Endothelial cell of hepatic sinusoid (primary cell): ENCODE data around the gene PRG2.

Experiments used
- in situ Hi-C: cut with HindIII; loops from 2 replicates; pipeline ENCODE4 v1.10.0; 2017; ENCODE audit warnings: low sequenced_read_pairs

Gene PRG2, protein sequence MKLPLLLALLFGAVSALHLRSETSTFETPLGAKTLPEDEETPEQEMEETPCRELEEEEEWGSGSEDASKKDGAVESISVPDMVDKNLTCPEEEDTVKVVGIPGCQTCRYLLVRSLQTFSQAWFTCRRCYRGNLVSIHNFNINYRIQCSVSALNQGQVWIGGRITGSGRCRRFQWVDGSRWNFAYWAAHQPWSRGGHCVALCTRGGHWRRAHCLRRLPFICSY

DNA sequence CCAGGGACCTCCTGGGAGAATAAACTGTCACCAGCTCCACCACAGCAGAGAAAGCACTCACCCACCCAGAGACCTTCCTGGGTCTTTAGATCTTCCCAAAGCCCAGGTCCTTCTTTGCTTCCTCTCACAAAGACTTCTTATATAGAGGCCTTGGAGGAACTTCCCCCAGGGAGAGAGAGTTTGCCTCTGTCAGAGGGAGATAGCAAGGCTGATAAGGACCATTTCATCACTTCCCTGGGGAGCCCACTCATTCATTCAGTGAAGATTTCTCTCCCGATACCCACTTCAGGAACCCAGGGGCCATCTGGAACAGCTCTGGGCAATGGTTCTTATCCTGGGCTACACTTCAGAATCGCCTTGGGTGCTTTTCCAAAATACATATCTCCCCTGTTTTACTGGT is at the start of gene PRG2:
PRG2 (minus strand) TSS at position 116 of the 400 bp plus-strand sequence. CDS start 706 bp downstream, outside the sequence.
- in situ Hi-C loops: no loop called here

DNA sequence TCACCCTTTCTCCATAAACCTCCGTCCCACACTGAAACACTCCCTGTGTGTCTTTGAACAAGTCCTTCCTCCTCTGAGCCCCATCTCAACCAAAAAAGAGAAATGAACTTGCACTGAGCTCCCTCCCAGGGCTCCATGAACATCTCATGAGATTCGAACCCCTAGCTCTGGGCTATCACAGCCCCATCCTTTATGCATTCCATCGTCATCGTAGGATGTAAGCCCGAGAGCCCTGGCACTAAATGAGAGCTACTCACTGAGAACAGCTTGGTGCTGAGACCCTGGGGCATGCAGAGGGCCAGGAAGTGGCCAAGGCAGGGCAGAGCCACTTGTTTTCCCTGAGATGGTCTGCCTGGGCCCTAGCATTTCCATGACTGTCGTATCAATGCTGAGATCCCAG is 49.3 kb upstream of the PRG2 start:
- in situ Hi-C loops: no loop called here

DNA sequence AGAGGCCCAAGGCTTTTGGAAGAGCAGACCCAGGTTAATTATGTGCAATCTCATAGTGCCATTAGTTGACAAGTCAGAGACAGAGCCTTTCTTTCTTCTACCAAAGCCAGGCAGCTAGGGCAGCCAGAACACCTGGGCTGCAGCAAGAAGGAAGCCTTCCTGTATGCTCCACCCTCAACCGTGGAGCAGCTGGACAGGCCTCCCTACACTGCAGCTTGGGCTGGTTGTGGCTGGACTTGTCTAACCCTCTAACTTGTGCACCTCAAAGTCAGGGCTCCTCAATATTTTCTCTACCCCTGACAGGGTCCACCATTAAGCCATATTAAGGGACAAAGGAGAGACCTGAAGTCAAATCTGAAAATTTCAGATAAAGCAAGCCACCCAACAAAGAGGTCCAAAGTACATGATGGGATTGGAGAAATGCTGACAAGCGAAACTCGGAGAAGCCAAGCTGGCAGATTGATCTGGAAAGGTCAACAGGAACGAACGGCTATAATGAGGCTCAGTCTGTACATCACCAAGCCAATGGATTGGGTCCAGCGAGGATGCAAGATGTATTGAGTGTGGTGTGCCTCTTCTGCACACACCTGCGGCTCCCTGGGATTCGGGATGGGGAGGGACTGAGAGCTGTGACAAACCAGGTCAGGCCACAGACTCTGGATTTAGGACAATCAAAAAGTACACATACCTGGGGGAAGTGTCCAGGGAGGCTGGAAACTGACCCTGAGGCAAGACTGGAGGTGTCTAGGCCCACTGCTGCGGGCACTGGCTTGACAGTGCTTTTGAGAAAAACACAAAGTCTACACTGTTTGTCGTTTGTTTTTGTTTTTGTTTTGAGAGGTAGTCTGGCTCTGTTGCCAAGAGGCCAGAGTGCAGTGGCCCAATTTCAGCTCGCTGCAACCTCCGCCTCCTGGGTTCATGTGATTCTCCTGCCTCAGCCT is 48.2 kb upstream of the PRG2 start:
- in situ Hi-C loops: no loop called here

DNA sequence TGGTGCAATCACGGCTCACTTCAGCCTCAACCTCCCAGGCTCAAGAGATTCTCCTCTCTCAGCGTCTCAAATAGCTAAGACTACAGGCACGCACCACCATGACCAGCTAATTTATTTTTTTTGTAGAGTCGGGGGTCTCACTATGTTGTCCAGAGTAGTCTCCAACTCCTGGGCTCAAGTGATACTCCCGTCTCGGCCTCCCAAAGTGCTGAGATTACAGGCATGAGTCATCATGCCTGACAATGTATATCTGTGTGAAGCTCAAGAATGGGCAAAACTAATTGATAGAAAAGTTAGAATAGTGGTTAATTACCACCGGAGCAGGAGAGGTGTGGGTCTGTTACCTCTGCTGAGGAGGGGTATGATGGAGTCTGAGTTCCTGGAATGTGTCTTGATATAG is 45.6 kb upstream of the PRG2 start:
- in situ Hi-C loops: no loop called here

DNA sequence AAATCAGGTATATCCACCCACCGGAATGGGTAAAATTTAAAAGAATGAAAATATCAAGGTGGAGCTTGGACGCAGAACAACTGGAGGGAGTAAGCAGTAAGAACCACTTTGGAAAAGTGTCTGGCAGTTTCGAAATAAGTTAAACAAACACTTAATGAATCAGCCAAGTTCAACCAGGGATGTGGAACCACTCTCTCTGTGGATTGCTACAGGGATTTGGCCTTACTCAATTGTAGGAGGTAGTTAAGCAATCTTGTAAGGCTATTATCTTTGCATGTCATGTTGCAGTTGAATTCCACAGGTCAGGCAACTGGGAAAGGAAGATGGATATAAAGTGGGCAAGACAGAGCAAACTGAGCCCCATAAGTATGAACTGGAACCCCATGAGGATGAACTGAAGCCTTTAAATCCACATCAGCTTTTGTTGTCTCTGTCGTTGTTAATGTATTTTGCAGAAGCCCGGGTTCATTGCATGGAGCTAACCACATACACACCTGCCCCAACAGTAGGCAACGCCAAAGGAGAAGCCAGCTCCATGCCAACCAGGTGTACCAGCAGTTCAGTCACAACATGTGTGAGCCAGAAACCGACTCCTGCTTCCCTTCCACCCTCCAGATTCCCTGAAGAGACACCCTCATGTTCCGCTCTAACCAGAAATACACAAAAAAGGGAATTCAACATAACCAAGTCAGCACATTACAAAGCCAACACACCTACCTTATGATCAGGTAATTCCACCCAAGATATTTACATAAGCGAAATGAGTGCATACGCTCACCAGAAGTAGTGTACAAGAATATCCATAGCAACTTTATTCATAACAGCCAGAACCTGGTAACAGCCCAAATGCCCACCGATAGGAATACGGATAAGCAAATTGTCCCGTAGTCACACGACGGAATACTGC is 44.4 kb upstream of the PRG2 start:
- in situ Hi-C loops: loop anchor here (5.0 kb wide), 1 partner anchor 47 kb away; no protein-coding TSS in a partner anchor

DNA sequence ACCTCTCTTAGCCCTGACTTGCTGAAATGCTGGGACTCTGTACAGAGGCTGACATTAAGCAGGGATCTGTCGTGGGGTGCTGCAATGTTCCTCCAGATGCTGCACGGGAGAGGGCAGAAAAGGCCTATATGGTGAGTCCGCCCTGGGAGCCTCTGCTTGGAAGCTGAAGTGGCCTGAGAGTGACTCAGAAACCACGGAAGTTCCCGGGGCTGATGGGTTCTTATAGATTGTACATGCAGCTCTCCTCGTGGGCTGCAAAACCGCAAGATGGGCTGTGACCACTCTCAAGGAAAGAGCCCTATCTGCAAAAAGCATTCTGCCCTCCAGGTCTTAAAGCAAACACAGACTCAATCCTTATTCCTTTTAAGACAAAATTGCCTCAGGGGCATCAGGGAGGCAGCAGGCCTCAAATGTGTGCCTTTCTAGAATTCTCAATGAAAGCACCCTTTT is 42.3 kb upstream of the PRG2 start:
- in situ Hi-C loops: loop anchor here (5.0 kb wide), 1 partner anchor 50 kb away; no protein-coding TSS in a partner anchor

DNA sequence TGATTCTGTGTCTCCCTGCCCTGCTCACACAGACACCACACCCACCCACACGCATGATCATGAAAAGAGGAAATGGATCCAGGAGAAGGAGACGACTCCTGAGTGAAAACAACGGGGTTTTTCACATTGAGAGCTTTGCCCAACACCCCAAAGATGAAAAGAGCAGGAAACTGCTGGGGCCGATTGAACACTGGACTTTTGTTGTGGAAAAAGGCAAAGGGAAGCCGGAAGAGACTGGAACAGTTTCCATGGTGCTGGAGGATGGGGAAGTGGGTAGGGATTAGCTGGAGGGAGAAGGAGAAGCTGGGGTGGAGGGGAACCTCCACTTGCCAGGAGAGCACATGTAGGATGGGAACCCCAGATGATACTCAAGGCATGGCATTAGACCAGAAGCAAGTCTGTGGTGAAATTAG is 41.7 kb upstream of the PRG2 start:
- in situ Hi-C loops: loop anchor here (5.0 kb wide), 1 partner anchor 50 kb away; no protein-coding TSS in a partner anchor

DNA sequence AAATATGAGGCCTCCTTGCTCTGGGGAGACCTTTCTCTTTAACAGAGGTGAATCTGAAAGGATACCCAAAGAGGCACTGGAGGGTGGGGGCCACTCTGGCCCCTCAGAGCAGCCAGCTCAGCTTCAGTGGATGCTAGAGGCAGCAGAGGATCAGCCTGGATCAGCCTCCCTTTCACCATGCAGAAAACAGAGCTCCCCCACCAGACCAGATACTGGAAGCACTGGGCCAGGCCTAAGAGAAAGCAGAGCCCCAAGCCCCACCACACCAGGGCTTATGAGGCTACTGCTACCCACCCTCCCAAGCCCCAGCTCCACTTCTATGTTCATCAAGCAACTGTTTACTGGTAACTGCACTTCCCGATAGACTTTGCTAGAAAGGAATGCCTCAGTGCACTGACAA is 40.5 kb upstream of the PRG2 start:
- in situ Hi-C loops: loop anchor here (5.0 kb wide), 1 partner anchor 51 kb away; no protein-coding TSS in a partner anchor

DNA sequence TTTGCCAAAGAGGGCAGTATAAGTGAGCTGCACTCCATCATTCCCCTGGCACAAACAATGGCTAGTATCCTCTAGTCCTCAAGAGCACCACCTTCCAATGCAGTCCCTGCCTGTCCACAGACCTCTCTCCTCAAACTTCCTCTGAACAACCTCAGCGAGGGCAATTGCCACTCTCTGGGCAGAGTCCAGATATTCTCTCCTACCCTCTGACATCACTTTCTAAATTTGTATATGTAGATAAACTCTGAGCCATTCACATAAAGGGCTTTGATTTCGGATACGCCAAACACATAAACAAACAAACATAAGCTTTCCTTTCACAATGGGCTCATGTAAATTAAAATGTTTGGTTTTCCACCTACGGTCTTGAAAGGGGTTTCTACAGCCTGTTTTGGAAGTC is 39.5 kb upstream of the PRG2 start:
- in situ Hi-C loops: loop anchor here (5.0 kb wide), 1 partner anchor 52 kb away; no protein-coding TSS in a partner anchor

DNA sequence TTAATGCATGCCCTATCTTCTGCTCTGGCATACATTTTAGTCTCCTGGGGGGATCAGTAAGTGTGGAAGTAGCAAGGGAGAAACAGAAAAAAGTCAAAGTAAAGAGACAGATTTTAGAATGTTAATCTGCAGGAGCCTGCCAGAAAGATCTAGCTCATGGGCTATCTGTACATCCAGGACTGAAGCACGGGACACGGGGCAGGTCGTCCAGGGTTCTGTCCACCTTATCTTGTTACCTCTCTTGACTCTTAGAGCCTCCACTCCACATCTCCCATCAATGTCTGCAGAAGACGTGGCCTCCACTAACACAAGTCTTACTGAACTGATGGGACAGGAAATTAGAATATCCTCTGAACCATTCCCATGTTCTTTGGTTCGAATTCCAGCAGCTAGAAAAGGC is 38.2 kb upstream of the PRG2 start:
- in situ Hi-C loops: no loop called here

DNA sequence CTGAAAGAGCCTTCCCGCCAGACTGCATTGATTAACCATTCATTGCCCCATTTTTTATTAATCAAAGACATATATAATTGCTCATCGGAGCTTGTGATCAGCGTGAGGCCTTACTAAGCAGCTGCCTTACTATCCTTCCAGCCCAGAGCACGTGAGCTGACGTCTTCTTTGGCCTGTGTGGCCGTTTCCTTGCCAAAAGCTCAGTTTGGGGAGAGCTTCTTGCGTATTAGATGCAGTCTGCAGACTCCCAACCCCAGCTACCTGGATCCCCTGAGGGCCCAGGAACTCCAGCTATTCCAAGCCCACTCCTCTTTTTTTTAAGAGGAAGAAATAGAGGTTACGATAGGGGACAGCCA is 37.3 kb upstream of the PRG2 start:
- in situ Hi-C loops: no loop called here

DNA sequence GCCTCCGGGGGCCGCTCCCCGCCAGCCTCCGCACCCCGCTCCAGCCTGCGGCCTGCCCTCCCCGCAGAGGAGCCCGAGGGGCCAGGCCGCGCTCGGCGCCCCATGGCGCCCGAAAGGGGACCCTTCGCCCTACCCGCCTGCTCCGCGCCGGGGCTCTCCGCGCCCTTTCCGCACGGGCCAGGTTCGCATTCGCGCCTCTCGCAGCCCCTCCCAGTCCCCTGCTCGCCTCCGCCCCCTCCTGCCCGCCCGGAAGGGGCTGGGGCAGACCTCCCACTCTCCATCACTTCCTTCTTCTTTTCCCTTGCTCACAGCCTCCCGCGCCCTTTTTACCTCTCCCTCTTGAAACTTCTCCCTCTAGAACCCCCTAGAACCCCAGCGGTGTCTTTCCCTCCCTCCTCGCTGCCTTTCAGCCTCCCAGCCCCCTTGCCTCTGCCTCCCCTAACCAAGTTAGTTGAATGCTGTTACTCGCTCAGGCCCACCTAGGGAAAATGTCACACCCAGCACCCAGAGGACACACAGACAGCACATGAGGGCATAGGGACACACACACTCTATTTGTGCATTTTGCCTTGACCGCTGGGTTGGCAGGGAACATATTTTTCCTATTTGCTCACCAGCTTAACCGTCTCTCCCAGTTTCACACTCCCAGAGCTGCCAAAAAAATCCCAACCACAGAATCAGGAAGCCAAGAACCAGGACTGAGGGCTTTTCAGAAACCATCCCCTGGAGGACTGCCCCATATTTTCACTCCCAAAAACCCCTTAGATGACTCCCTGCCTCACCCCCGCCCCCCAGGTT is 36.7 kb upstream of the PRG2 start, which contains the start of gene SLC43A3:
SLC43A3 (minus strand) TSS at position 193 of the 798 bp plus-strand sequence. CDS start 949 bp downstream, outside the sequence.
- in situ Hi-C loops: no loop called here

DNA sequence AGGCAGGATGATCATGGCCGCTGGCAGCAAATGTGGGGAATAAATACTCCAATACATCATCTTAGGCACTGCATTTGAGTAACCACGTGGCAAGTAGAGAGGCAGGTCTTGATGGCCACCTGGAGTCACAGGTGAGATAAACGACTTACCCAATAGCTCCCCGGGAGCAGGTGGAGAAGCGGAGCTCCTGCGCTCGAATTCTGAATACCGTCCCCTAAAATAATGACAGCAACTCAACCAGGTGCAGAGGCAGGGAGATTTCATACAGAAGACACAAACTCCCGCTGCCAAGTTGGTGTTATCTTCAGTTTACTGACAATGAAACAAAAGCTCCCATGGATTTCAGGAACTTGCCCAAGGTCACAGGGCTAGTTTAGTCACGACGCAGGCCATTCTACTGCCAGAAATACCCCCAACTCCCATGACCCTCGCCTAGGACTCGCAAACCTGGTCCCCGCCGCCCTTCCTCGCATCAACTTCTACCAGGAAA is 36.0 kb upstream of the PRG2 start:
- in situ Hi-C loops: no loop called here

DNA sequence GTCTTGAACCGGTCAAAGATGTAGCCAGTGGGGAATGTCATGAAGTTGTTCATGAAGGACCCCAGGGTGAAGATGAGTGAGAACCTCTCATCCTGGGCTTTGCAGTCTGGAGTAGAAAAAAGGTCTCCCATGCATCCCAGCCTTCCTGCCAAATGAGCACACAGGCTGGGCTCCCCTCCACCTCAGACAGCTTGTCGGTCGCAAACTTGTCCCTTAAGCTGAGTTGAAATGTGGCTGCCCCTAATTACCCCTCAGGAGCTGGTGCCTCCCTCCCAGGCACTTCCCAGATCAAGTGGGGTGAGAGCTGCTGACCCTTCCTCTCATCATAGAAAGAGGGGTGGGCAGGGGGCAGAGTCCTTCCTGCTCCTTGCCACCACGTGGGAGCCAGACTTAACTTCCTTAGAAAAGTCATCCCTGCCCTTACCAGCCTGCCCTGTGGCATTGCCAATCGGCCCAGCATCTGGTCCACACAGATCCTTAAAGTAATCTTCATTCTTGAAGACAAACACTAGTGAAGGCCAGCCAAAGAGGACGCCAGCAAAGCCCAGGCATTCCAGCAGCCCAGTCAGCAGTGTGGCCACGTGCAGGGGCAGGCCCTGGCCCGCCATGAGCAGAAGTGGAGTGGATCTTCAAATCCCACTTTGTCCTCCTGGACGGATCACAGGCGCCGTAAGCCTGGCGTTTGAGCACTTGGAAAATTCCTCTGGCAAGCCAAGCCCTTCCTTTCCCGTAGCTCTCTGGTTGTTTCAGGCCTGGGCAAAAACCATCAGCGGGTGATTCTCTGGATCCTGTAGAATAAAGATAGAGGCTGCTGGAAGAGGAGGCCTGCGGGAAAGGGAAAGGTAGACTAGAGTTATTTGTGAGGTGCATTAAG is 35.4 kb upstream of the PRG2 start:
- in situ Hi-C loops: no loop called here

DNA sequence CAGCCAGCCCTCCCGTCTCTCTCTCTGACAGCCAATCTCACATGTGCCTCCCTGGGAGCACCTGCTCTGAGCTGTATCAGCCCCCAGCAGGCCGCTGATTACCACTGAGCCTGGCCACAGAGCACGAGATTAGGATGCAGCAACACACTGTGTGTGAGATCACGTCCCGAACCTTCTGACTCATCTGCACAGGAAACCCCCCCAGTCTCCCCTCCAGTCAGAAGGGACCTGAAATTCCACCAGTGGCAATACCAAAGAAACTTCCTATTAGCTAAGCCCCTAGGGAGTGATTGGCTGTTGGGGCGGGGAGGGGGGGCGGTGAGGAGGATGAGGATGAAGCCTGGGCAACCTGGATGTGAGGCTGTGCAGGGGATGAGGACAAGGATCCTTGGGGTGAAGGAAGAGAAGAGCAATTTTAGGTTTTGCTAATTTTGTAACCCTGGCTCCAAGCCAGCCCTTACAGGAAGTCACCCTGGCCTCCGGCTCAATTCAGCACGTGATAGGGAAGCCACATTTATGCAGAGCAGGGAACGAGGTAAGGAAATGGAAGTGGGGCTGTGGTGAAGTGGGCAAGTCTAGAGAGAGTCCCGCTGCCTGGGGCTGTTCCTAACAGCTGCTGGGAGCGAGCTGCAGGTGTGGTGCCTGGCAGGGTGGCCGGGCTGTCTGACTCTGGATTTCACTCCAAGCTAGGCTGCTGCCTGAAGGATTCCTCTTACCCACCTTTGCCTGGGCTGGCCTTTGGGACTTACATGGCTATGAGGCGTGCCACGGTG is 34.5 kb upstream of the PRG2 start:
- in situ Hi-C loops: no loop called here

DNA sequence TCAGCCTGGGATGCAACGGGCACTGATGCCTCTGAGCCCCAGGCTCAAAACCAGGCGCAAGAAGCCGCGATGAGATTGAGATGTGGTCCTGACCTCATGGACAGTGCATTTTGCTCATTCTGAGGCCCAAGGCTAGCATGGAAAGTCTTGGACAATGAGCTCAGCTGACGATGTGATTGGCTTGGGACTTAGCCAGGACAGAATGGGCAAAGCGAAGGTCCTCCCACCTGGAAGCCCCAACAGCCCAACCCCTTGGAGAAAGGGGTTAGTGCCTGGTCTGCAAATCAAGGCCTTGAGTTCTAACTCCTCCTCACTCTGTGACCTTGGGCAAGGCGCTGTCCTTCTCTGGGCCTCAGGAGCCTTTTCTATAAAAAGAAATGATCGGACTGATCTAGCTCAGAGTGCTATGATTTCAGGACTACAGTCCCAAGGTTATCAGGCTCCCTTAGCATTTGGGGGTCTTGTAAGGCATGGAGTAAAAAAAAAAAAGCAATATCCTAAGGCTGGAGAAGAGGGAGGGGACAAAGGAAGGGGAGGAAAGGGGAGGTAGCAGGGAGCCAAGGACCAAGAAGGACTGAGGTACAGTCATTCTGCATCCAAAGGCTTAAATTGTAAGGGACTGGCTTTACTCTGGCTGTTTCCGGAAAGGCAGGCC is 33.8 kb upstream of the PRG2 start:
- in situ Hi-C loops: no loop called here

DNA sequence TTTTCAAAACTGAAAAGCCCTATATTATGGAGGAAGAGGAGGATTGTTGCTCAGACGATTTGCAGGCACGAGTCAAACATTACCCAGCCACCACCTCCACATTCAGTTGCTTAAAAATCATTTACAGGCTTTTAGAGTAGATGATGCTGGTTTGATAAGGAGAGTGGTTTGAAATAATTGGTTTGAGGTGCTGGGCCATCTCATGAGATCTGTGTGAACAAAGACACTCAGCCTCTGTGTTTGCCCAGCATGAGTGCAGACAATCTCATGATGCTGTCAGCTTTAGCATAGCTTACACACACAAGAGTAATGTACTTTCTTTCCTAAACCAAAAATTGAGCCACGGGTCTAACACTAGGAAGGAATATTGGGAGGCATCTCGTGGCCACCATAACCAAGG is 32.2 kb upstream of the PRG2 start:
- in situ Hi-C loops: no loop called here
